GM12874 (cell line): Measurements from ENCODE around the gene CLPSL2.

Source experiments
- CTCF ChIP-seq: IDR thresholded peaks from 2 replicates; pipeline ENCODE4 v1.5.1; 2011; ENCODE audit warnings: low read depth, mild to moderate bottlenecking, control low read depth, low read length, moderate library complexity; ENCODE audit not compliant: insufficient read depth

Gene CLPSL2

DNA sequence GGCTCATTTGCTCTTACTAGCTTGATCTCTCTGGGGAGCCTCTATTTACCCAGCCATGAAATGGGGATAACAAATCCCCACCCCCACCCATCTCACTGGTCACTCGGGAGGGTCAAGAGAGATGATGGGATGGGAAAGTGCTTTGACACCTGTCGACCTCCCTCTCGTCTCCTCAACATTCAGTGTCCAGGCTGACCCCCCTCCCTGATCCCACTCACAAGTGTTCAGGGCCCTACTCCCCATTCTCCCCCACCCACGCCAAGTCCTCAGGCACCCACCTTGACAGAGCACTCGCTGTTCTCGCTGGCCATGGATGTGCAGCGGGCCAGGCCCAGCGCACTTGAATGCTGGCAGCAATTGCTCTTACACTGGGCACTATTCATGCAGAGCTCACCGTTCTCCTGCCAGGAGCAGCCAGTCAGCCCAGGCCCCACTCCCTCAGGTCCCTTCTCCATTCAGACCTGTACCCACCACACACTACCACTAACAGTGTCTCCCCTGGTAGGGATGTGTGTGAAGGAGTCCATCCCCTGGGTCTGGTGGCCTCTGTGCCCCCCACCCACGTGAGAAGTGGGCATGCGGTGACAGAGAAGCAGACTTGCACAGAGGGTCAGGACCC, 19.2 kb downstream of the CLPSL2 start:
- TF ChIP-seq CTCF: no peak

- no peak for TF ChIP-seq CTCF
Measured at GRCh38 chr6:35796236-35796635, 19.8 kb downstream of the CLPSL2 start.

- no peak for TF ChIP-seq CTCF
Measured at GRCh38 chr6:35797837-35798526, 21.6 kb downstream of the CLPSL2 start.

- no peak for TF ChIP-seq CTCF
Measured at GRCh38 chr6:35798706-35799105, 22.3 kb downstream of the CLPSL2 start.

- TF ChIP-seq CTCF: no peak
Measured at GRCh38 chr6:35801148-35801547, 24.8 kb downstream of the CLPSL2 start.

DNA sequence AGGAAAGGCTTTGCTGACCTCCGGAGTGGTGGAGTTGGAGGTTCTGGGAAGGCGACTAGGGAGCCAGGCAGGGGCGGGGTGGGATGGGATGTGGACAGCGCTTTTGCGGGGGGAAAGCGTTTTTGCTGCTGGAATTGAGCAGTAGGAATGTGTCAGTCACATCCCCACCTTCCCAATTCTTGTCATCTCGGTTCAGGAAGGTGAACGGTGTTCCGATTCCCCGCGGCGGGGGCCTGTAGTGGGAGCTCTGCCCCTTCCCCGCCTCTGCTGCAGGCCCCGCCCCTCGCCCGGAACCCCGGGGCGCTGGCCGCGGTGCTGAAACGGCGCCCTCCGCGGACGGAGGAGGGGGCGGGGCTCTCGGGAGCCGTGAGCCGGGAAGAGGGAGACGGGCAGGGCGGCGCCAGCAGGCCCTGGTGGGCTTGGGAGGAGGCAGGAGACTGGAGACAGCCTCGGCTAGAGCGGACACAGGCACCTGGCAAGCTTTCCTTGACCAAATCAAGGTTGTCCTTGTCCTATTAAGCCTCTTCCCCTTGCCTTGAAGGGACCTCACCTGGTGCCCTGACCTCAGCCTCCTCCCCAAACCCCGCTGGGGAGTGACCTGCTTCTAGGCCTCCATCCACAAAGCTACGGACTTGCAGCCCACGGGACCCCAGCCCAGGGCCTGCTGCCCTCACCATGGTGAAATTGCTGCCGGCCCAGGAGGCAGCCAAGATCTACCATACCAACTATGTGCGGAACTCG, 28.8 kb downstream of the CLPSL2 start, which contains the start of gene LHFPL5:
Gene LHFPL5 (plus strand): TSS at position 357 of the 741 bp plus-strand sequence. CDS start 319 bp downstream, at position 676.
- no peak for TF ChIP-seq CTCF

DNA sequence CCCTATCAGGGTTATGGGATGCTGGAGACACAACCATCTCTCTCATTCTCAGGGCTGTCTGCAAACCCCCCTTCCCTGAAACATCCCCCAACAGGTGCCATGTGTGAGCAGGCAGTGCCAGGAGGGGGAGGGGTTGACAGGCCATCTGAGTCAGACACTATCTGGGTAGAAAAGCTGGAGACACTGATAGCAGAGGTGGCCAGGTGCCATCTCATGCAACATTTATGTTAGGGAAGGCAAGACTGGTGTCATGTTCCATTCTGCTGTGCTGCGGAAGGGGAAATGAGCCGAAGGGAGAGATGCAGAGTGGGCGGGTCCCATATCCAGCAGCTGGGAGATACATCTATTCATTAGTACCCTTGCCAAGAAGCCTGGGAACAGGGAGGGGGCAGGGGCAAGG, 32.3 kb downstream of the CLPSL2 start:
- TF ChIP-seq CTCF: no peak
